NCI-H510A (cell line): ENCODE data around the gene STUB1.
"Not testable (repeated sequence)": the region's sequence is repeated elsewhere in the genome, so short reads cannot be mapped to it uniquely, and the experiment has no call there.

Experiments used
- DNase-seq: peaks from one replicate; lab custom pipeline; 2025; lab: John Stamatoyannopoulos, UW

STUB1 gene

GRCh38 chr16:678858-679813 lies 1.1 kb upstream of the STUB1 start:
- DNase-seq = no peak

- no peak for DNase-seq
These were observed 375 bp downstream of the STUB1 start for GRCh38 chr16:680625-680945.

GRCh38 chr16:680967-681745 lies 946 bp downstream of the STUB1 start:
- no peak for DNase-seq

- no peak for DNase-seq
These were observed 1.7 kb downstream of the STUB1 start for GRCh38 chr16:681746-682427.

- no peak for DNase-seq
These were observed 2.5 kb downstream of the STUB1 start for GRCh38 chr16:682493-683395.

GRCh38 chr16:683396-684070 lies 3.3 kb downstream of the STUB1 start:
- no peak for DNase-seq

- peak; percentile 83 for DNase-seq
These were observed 4.0 kb downstream of the STUB1 start, which contains the start of gene JMJD8 for GRCh38 chr16:684071-684794. Gene JMJD8 (minus strand): TSS chr16:684334. CDS start chr16:684319, 15 bp downstream.

GRCh38 chr16:684961-685696 lies 4.9 kb downstream of the STUB1 start:
- peak; percentile 72 for DNase-seq

- DNase-seq = no peak
These were observed 5.8 kb downstream of the STUB1 start for GRCh38 chr16:685967-686366.

GRCh38 chr16:686459-687260 lies 6.5 kb downstream of the STUB1 start:
- no peak for DNase-seq

- DNase-seq = no peak
These were observed 7.3 kb downstream of the STUB1 start for GRCh38 chr16:687499-687898.

- DNase-seq = no peak
These were observed 9.1 kb downstream of the STUB1 start for GRCh38 chr16:689175-689897.

- DNase-seq = not testable (repeated sequence)
These were observed 11.0 kb downstream of the STUB1 start for GRCh38 chr16:691242-691641.

- no peak for DNase-seq
These were observed 12.3 kb downstream of the STUB1 start for GRCh38 chr16:692356-693108.

GRCh38 chr16:693364-693763 lies 13.2 kb downstream of the STUB1 start:
- no peak for DNase-seq

GRCh38 chr16:693766-694165 lies 13.6 kb downstream of the STUB1 start:
- no peak for DNase-seq

- DNase-seq = no peak
These were observed 14.1 kb downstream of the STUB1 start for GRCh38 chr16:694187-694862.
